ENCODE measurements around the gene DNASE1L3. TPM values are rescaled to one million over a fixed set of nuclear protein-coding genes. Genes with fewer than 3 reads are reported as not detected.

Gene DNASE1L3
- total and polyA plus RNA-seq, 2 of the 13 experiments (the other 11 are each of a cell fraction or from before 2014, with no cell fraction given), result 0.86 to 1.7 TPM

- TF ChIP-seq, protein P1, sequence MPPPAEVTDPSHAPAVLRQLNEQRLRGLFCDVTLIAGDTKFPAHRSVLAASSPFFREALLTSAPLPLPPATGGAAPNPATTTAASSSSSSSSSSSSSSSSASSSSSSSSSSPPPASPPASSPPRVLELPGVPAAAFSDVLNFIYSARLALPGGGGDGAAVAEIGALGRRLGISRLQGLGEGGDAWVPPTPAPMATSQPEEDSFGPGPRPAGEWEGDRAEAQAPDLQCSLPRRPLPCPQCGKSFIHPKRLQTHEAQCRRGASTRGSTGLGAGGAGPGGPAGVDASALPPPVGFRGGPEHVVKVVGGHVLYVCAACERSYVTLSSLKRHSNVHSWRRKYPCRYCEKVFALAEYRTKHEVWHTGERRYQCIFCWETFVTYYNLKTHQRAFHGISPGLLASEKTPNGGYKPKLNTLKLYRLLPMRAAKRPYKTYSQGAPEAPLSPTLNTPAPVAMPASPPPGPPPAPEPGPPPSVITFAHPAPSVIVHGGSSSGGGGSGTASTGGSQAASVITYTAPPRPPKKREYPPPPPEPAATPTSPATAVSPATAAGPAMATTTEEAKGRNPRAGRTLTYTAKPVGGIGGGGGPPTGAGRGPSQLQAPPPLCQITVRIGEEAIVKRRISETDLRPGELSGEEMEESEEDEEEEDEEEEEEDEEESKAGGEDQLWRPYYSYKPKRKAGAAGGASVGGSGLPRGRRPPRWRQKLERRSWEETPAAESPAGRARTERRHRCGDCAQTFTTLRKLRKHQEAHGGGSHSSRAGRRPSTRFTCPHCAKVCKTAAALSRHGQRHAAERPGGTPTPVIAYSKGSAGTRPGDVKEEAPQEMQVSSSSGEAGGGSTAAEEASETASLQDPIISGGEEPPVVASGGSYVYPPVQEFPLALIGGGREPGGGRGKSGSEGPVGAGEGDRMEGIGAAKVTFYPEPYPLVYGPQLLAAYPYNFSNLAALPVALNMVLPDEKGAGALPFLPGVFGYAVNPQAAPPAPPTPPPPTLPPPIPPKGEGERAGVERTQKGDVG (CRISPR knock-in tag; IDR thresholded peaks at IDR 0.05; ENCODE audit: borderline replicate concordance), result no peak
- TF ChIP-seq FOSL1 (CRISPR knock-in tag; IDR thresholded peaks at IDR 0.05; ENCODE audit: borderline replicate concordance), result no peak
- TF ChIP-seq, protein P2, sequence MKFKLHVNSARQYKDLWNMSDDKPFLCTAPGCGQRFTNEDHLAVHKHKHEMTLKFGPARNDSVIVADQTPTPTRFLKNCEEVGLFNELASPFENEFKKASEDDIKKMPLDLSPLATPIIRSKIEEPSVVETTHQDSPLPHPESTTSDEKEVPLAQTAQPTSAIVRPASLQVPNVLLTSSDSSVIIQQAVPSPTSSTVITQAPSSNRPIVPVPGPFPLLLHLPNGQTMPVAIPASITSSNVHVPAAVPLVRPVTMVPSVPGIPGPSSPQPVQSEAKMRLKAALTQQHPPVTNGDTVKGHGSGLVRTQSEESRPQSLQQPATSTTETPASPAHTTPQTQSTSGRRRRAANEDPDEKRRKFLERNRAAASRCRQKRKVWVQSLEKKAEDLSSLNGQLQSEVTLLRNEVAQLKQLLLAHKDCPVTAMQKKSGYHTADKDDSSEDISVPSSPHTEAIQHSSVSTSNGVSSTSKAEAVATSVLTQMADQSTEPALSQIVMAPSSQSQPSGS (CRISPR knock-in tag; IDR thresholded peaks at IDR 0.05), result no peak
These were observed 8.1 kb upstream of the DNASE1L3 start (continued) for GRCh38 chr3:58218904-58219303.

DNA sequence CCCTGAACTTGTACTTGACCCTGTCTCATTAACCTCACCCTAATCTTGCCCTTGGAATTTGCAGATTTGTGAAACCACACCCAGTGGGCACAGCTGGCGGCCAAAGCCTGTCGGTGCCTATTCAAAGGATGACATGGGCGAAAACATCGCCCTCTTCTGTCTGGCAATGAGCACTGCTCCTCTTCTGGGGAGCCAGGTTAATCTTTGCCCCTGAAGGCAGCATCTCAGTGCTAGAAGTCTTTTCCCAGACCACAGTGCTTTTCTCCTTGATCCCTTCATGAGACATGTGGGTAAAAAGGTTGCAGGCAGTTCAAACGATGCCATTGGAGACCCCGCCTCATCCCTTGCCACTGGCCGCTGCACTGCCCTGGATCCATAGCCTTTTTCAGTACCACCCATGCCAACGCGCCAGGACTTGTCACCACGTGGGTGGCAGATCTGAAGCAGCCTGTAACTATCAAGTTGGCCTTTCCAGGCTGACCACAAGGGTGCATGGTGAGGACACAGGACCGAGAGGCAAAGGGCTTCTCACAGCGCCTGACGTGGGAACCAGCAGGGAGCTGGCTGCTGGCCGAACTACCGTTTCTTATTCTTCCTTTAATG lies 6.5 kb upstream of the DNASE1L3 start:
- in situ Hi-C loops (cut with HindIII; ENCODE audit: extremely low pct_ligation_motif_present, low pct_unique_long_range_greater_than_20kb), result loop anchor here (5.0 kb wide), 1 partner anchor 35 kb away; no protein-coding TSS in a partner anchor
- Histone ChIP-seq H3K9ac (ENCODE audit: insufficient read depth, low read depth, low read length) (no peak overlapping the region), H3K4me2 (ENCODE audit: low read depth, low read length) (peak overlapping the region; percentile 64), H3K27me3 (ENCODE audit: control insufficient read depth in 1 of 2, insufficient read depth in 2 of 2, low read length in 2 of 2) (no peaks in the 10 kb centered on the region), H3K79me2 (ENCODE audit: insufficient read depth, low read length) (no peaks in the 10 kb centered on the region), H3K4me3 (replicated peaks in 1 of 3; ENCODE audit: insufficient read depth in 1 of 3, low read depth in 2 of 3, low read length in 3 of 3) (peak overlapping the region in 1 of 3 experiments; percentile 53; a peak in 2 of 6 replicates), H3K9me3 (ENCODE audit: low read length) (no peaks in the 10 kb centered on the region), H3K27ac (ENCODE audit: extremely low read length, insufficient read depth, low read length) (peak overlapping the region; percentile 47), H3K36me3 (replicated peaks in 1 of 2; ENCODE audit: control insufficient read depth in 1 of 2, insufficient read depth in 2 of 2, low read length in 2 of 2) (no peaks in the 10 kb centered on the region), H3K4me1 (ENCODE audit: insufficient read depth, low read length) (peaks cover 69% of the 10 kb centered on the region), H2AFZ (ENCODE audit: low read length) (no peak overlapping the region), H4K20me1 (ENCODE audit: insufficient read depth, low read length) (no peaks in the 10 kb centered on the region)
- ChIA-PET CTCF (ENCODE audit: low intra/inter-chr PET ratio, low total read pairs) (interaction anchor here (0.6 to 2.5 kb wide), 4 partner anchors 29 to 102 kb away, joined by 3 to 59 read pairs (median 6); no protein-coding TSS in a partner anchor), POLR2A (interaction anchor here (0.8 to 1.7 kb wide), 5 partner anchors 14 to 89 kb away, joined by 3 to 15 read pairs (median 4); partner anchors contain the start of genes HTD2 and RPP14)
- peak; percentile 95 for ATAC-seq
- WGBS (ENCODE audit: low lambda C conversion rate), result 6% methylated on average over 9 of the region's 15 CpGs
- DNase-seq (ENCODE audit: low spot score), result peak; percentile 84
- peak; percentile 91 for FAIRE-seq
- BruUV-seq (replicated peaks), result no TSS peak
- intact Hi-C loops (cut with micrococcal nuclease; ENCODE audit: unreplicated experiment), result loop anchor here (1.0 kb wide), 4 partner anchors 24 to 83 kb away; no protein-coding TSS in a partner anchor
- TF ChIP-seq ZNF512B (CRISPR knock-in tag; IDR thresholded peaks at IDR 0.05; ENCODE audit: borderline replicate concordance) (0 out of 2 replicates have a peak, but pooled peaks have one; percentile 48), NR2F2 (IDR thresholded peaks at IDR 0.05; ENCODE audit: borderline replicate concordance, low read depth) (peak; percentile 21; the same call in 1 of the 2 replicates), ZNF282 (IDR thresholded peaks at IDR 0.05; ENCODE audit: partially characterized antibody) (no peak), MYC (CRISPR knock-in tag; IDR thresholded peaks at IDR 0.05; ENCODE audit: borderline replicate concordance) (peak; percentile 92), PITX1 (CRISPR knock-in tag; IDR thresholded peaks at IDR 0.05) (peak; percentile 78), ZFP90 (CRISPR knock-in tag; IDR thresholded peaks at IDR 0.05; ENCODE audit: borderline replicate concordance) (peak; percentile 80), ZNF784 (CRISPR knock-in tag; IDR thresholded peaks at IDR 0.05; ENCODE audit: borderline replicate concordance) (no peak), ZNF781 (CRISPR knock-in tag; IDR thresholded peaks at IDR 0.05; ENCODE audit: borderline replicate concordance, not compliant biosample characterization) (peak; percentile 40)
